Smooth muscle cell (in vitro differentiated cells): ENCODE measurements around the gene SF3A1. TPM values are rescaled to one million over a fixed set of nuclear protein-coding genes. Genes with fewer than 3 reads are reported as not detected.

ENCODE experiments used
- DNase-seq: peaks from one replicate; lab custom pipeline; 2025; ENCODE audit not compliant: unreplicated experiment; lab: John Stamatoyannopoulos, UW
- H2AFZ ChIP-seq: fragments of 200-600 bp; sonication (generic); 2 replicates; pipeline ENCODE4 v1.6.0; 2016; ENCODE audit warnings: antibody characterized with exemption, low read depth, mild to moderate bottlenecking
- H3F3A ChIP-seq: fragments of 200-600 bp; sonication (generic); 2 replicates; pipeline ENCODE4 v1.6.0; 2017; ENCODE audit warnings: antibody characterized with exemption, low read depth
- H3K27ac ChIP-seq: fragments of 200-600 bp; sonication (generic); 2 replicates; pipeline ENCODE4 v1.5.1; 2016; ENCODE audit warnings: low read depth, mild to moderate bottlenecking
- H3K27me3 ChIP-seq: fragments of 200-600 bp; sonication (generic); 2 replicates; pipeline ENCODE4 v1.6.1; 2016; ENCODE audit warnings: low read depth, mild to moderate bottlenecking
- H3K36me3 ChIP-seq: fragments of 200-600 bp; sonication (generic); 2 replicates; pipeline ENCODE4 v1.5.1; 2016; ENCODE audit warnings: low read depth
- H3K4me1 ChIP-seq: fragments of 200-600 bp; sonication (generic); 2 replicates; pipeline ENCODE4 v1.5.1; 2016; ENCODE audit warnings: low read depth
- H3K4me2 ChIP-seq: fragments of 200-600 bp; sonication (generic); 2 replicates; pipeline ENCODE4 v1.6.0; 2016; ENCODE audit warnings: mild to moderate bottlenecking
- H3K4me3 ChIP-seq: fragments of 200-600 bp; sonication (generic); 2 replicates; pipeline ENCODE4 v1.5.1; 2016; ENCODE audit warnings: mild to moderate bottlenecking
- H3K79me2 ChIP-seq: fragments of 200-600 bp; sonication (generic); 2 replicates; pipeline ENCODE4 v1.6.0; 2016; ENCODE audit warnings: low read depth, mild to moderate bottlenecking
- H3K9ac ChIP-seq: fragments of 200-600 bp; sonication (generic); 2 replicates; pipeline ENCODE4 v1.6.0; 2016; ENCODE audit warnings: low read depth
- H3K9me3 ChIP-seq: fragments of 200-600 bp; sonication (generic); replicated peaks from 2 replicates; pipeline ENCODE4 v1.5.1; 2016; ENCODE audit warnings: low read depth
- H4K20me1 ChIP-seq: fragments of 200-600 bp; sonication (generic); 2 replicates; pipeline ENCODE4 v1.6.0; 2016; ENCODE audit warnings: low read depth
- CTCF ChIP-seq: fragments of 200-600 bp; sonication (generic); IDR thresholded peaks from 2 replicates; pipeline ENCODE4 v1.5.1; 2017; ENCODE audit warnings: borderline replicate concordance, mild to moderate bottlenecking, antibody characterized with exemption; ENCODE audit not compliant: insufficient read depth, poor library complexity, severe bottlenecking
- WGBS: methylation state at CpG from one replicate; pipeline ENCODE4 v1.1.7; 2016; ENCODE audit warnings: low lambda C conversion rate; 5-methylcytosine and 5-hydroxymethylcytosine counted together
- polyA plus RNA-seq: library from polyadenylated mRNA; unstranded; fragments of >200 nt; fragmentation: Nextera tagmentation; extraction: Ambion mirVana; gene quantifications from 2 replicates; pipeline ENCODE4 v1.2.1, GENCODE V29; 2016
- total RNA-seq: library from RNA; depleted of rRNA; stranded (reverse); fragments of >200 nt; gene quantifications from 2 replicates; pipeline ENCODE4 v1.2.3, GENCODE V29; 2014

SF3A1 gene
- total and polyA plus RNA-seq, 2 experiments from 2014 or later = 55.0 to 86.7 TPM

DNA sequence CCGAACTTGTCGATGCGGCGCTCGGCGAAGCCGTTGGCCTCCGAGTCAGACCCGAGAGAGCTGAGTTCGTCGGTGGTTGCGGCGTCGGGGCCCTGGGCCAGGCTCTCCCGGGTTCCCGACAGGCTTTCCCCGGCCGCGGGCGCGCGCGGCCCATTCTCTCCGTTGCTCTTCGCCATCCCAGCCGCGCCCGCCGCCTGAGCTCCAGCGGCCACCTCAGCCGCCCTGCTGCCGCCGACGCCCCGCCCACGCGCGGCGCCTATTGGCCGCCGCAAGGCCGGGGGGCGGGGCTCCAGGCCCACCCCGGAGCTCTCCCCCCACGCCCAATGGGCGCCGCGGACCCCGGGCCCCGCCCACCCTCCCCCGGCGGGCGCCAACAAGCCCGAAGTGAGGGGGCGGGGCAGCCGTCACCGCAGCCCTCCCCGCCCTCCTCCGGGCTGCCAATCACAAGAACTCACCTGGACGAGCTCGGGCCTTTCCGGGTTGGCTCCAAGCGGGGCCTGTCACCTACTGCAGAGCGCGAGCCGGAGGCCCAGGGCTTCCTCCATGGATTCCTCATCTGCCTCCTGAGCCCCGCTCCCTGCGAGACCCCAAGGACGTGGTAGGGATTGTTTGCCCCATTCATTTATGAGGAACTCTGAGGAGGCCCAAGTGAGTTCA is 29.9 kb downstream of the SF3A1 start, which contains the start of gene TBC1D10A:
TBC1D10A (minus strand) TSS at position 236 of the 657 bp plus-strand sequence; CDS start at position 176, 60 bp downstream.
- H3K27ac ChIP-seq = peak within 1 kb of the TSS; percentile 89
- no peaks in the 10 kb centered on the region for H3K27me3 ChIP-seq
- peak within 1 kb of the TSS; percentile 92 for H3K4me2 ChIP-seq
- H3K4me3 ChIP-seq = peak within 1 kb of the TSS; percentile 82
- TF ChIP-seq CTCF = no peak
- no peaks in the 10 kb centered on the region for H3K36me3 ChIP-seq
- H3F3A ChIP-seq = peaks cover 17% of the 10 kb centered on the region
- H2AFZ ChIP-seq = no peak within 1 kb of the TSS
- H3K9me3 ChIP-seq = no peaks in the 10 kb centered on the region
- H3K4me1 ChIP-seq = peaks cover 19% of the 10 kb centered on the region
- peak within 1 kb of the TSS; percentile 92 for H3K9ac ChIP-seq
- WGBS = under 1% methylated on average over 26 of the region's 69 CpGs
- peak; percentile 56 for DNase-seq
- peaks cover 43% of the 10 kb centered on the region for H3K79me2 ChIP-seq
- H4K20me1 ChIP-seq = peaks cover 41% of the 10 kb centered on the region

DNA sequence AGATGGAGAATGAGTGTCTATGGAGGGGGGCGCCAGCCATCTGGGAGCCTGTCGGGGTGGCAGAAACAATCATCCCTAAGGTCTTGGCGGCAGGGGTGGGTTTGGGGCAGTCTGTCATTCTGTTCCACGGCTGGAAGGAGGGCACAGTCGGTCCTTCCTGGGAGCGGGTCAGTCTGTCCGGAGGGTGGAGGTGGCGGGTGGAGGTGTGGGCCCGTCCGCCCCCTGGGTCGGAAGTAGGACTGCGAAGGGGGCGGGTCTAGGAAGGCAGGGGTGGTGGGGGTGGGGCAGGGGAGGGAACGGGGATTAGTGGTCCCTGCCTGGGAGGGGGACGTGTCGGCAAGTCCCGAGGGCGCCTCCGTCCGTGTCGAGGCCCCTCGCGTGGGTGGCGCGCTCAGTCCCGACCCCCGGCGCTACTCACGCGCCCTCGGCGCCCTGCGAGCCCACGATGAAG is 30.4 kb downstream of the SF3A1 start:
- H3K9me3 ChIP-seq = no peaks in the 10 kb centered on the region
- H3F3A ChIP-seq = peaks cover 17% of the 10 kb centered on the region
- DNase-seq = peak; percentile 53
- peak overlapping the region; percentile 92 for H3K9ac ChIP-seq
- no peaks in the 10 kb centered on the region for H3K36me3 ChIP-seq
- peak overlapping the region; percentile 89 for H3K27ac ChIP-seq
- no peak for TF ChIP-seq CTCF
- H3K4me3 ChIP-seq = peak overlapping the region; percentile 82
- H3K27me3 ChIP-seq = no peaks in the 10 kb centered on the region
- 3% methylated on average over 27 of the region's 34 CpGs for WGBS
- no peak overlapping the region for H2AFZ ChIP-seq
- peaks cover 49% of the 10 kb centered on the region for H3K79me2 ChIP-seq
- peak overlapping the region; percentile 92 for H3K4me2 ChIP-seq
- peaks cover 19% of the 10 kb centered on the region for H3K4me1 ChIP-seq
- peaks cover 47% of the 10 kb centered on the region for H4K20me1 ChIP-seq

GRCh38 chr22:30325724-30326254 is 30.9 kb downstream of the SF3A1 start:
- H3K36me3 ChIP-seq = no peaks in the 10 kb centered on the region
- WGBS = 54% methylated on average over 14 of the region's 14 CpGs
- peak overlapping the region; percentile 92 for H3K4me2 ChIP-seq
- DNase-seq = no peak
- H2AFZ ChIP-seq = no peak overlapping the region
- H3K9ac ChIP-seq = peak overlapping the region; percentile 92
- peak overlapping the region; percentile 89 for H3K27ac ChIP-seq
- H3F3A ChIP-seq = peaks cover 17% of the 10 kb centered on the region
- H3K79me2 ChIP-seq = peaks cover 54% of the 10 kb centered on the region
- peaks cover 19% of the 10 kb centered on the region for H3K4me1 ChIP-seq
- TF ChIP-seq CTCF = no peak
- H3K4me3 ChIP-seq = peak overlapping the region; percentile 82
- H4K20me1 ChIP-seq = peaks cover 51% of the 10 kb centered on the region
- no peaks in the 10 kb centered on the region for H3K27me3 ChIP-seq
- H3K9me3 ChIP-seq = no peaks in the 10 kb centered on the region
